Neutrophil (primary cell): ENCODE results near the gene ARL16.
A peak's percentile ranks its signal among the peaks of the same experiment; 100 is the strongest.

Experiments used
- H3K27ac ChIP-seq: fragments of 200-600 bp; sonication (generic); 2 replicates; pipeline ENCODE4 v1.5.1; 2016; ENCODE audit warnings: mild to moderate bottlenecking, moderate library complexity
- H3K27me3 ChIP-seq: fragments of 200-600 bp; sonication (generic); 2 replicates; pipeline ENCODE4 v1.6.0; 2016; ENCODE audit warnings: mild to moderate bottlenecking
- H3K36me3 ChIP-seq: fragments of 200-600 bp; sonication (generic); 2 replicates; pipeline ENCODE4 v1.5.1; 2017
- H3K4me1 ChIP-seq, 2 experiments: fragments of 200-600 bp in 1 of 2; sonication (generic) in 1 of 2; 1 replicate in 1 of 2; 2 replicates in 1 of 2; pipeline versions ENCODE4 v1.5.1 to v1.6.1; 2013 to 2016; ENCODE audit warnings: low read depth in 1 of 2, low read length in 1 of 2, mild to moderate bottlenecking in 1 of 2, moderate library complexity in 1 of 2; ENCODE audit not compliant: control insufficient read depth in 1 of 2, insufficient read depth in 1 of 2
- H3K4me3 ChIP-seq, 2 experiments: fragments of 200-600 bp in 1 of 2; sonication (generic) in 1 of 2; 1 replicate in 1 of 2; 2 replicates in 1 of 2; pipeline ENCODE4 v1.5.1; 2013 to 2016; ENCODE audit warnings: low read depth in 1 of 2, low read length in 1 of 2, mild to moderate bottlenecking in 1 of 2, moderate library complexity in 1 of 2
- H3K9me3 ChIP-seq: fragments of 200-600 bp; sonication (generic); 2 replicates; pipeline ENCODE4 v1.5.1; 2016
- CTCF ChIP-seq: fragments of 200-600 bp; sonication (generic); IDR thresholded peaks from 2 replicates; pipeline ENCODE4 v1.5.1; 2016; ENCODE audit warnings: antibody characterized with exemption

ARL16 gene

GRCh38 chr17:81685108-81685507 is 1.5 kb upstream of the ARL16 start:
- Histone ChIP-seq H3K9me3 (no peaks in the 10 kb centered on the region), H3K4me3 (peak overlapping the region; percentile 84 to 96), H3K27ac (no peak overlapping the region), H3K36me3 (peaks cover 51% of the 10 kb centered on the region), H3K4me1 (peaks cover 23 to 25% of the 10 kb centered on the region in 2 experiments), H3K27me3 (no peaks in the 10 kb centered on the region)
- no peak for TF ChIP-seq CTCF

- H3K36me3 ChIP-seq: peaks cover 44% of the 10 kb centered on the region
- peak overlapping the region; percentile 82 for H3K27ac ChIP-seq
- no peaks in the 10 kb centered on the region for H3K27me3 ChIP-seq
- H3K4me3 ChIP-seq: peak overlapping the region; percentile 84 to 96
- peaks cover 23 to 25% of the 10 kb centered on the region in 2 experiments for H3K4me1 ChIP-seq
- no peaks in the 10 kb centered on the region for H3K9me3 ChIP-seq
- no peak for TF ChIP-seq CTCF
Observed at GRCh38 chr17:81684442-81684911, 880 bp upstream of the ARL16 start.

GRCh38 chr17:81683208-81683583 is 401 bp downstream of the ARL16 start:
- Histone ChIP-seq H3K4me3 (peak overlapping the region; percentile 84 to 96), H3K36me3 (peaks cover 32% of the 10 kb centered on the region), H3K27me3 (no peaks in the 10 kb centered on the region), H3K27ac (peak overlapping the region; percentile 82), H3K4me1 (peaks cover 23 to 25% of the 10 kb centered on the region in 2 experiments), H3K9me3 (no peaks in the 10 kb centered on the region)
- TF ChIP-seq CTCF: no peak

- Histone ChIP-seq H3K4me3 (peak overlapping the region; percentile 84 to 96), H3K4me1 (peaks cover 23 to 25% of the 10 kb centered on the region in 2 experiments), H3K9me3 (no peaks in the 10 kb centered on the region), H3K27ac (peak overlapping the region; percentile 82), H3K36me3 (peaks cover 27% of the 10 kb centered on the region), H3K27me3 (no peaks in the 10 kb centered on the region)
- no peak for TF ChIP-seq CTCF
Observed at GRCh38 chr17:81682565-81683207, 911 bp downstream of the ARL16 start.

GRCh38 chr17:81681672-81682071 is 1.9 kb downstream of the ARL16 start:
- H3K27ac ChIP-seq: no peak overlapping the region
- no peak for TF ChIP-seq CTCF
- H3K9me3 ChIP-seq: no peaks in the 10 kb centered on the region
- H3K4me1 ChIP-seq: peaks cover 23 to 25% of the 10 kb centered on the region in 2 experiments
- H3K36me3 ChIP-seq: peaks cover 16% of the 10 kb centered on the region
- H3K27me3 ChIP-seq: no peaks in the 10 kb centered on the region
- H3K4me3 ChIP-seq: no peak overlapping the region
